IMR-90 (cell line): ENCODE measurements around the gene ITM2C. TPM values are rescaled to one million over a fixed set of nuclear protein-coding genes. Genes with fewer than 3 reads are reported as not detected.

ENCODE experiments used
- ATAC-seq: fragments of 200-7000 bp; cut with Tn5 transposase; 2 replicates; pipeline ENCODE4 v1.9.1; 2020; ENCODE audit warnings: low read depth, mild to moderate bottlenecking, moderate library complexity
- BruUV-seq: library from RNA; stranded (reverse); fragments of 400-500 nt; replicated peaks from 2 replicates; lab custom pipeline; 2021; lab: Mats Ljungman, UMichigan
- CTCF ChIA-PET: fragments of 300-600 bp; formaldehyde crosslinking; extraction: SDS; loops from one replicate; lab custom pipeline; 2021; ENCODE audit warnings: antibody characterized with exemption; lab: Yijun Ruan, JAX
- POLR2A ChIA-PET: fragments of 300-600 bp; sonication (Branson Sonifier 250); formaldehyde crosslinking; loops from one replicate; lab custom pipeline; 2022; ENCODE audit warnings: antibody characterized with exemption; ENCODE audit not compliant: unreplicated experiment; lab: Charles Lee
- DNase-seq: peaks from one replicate; pipeline ENCODE4 v3.0.0; 2013
- H2AFZ ChIP-seq: replicated peaks from 2 replicates; pipeline ENCODE3; 2013; ENCODE audit warnings: low read length, mild to moderate bottlenecking; ENCODE audit not compliant: poor library complexity
- H2AK5ac ChIP-seq: 2 replicates; pipeline ENCODE4 v1.6.1; 2013; ENCODE audit warnings: low read depth, low read length, inconsistent platforms
- H2AK9ac ChIP-seq: replicated peaks from 2 replicates; pipeline ENCODE3; 2013; ENCODE audit warnings: mild to moderate bottlenecking, low read depth, low read length, moderate library complexity; ENCODE audit not compliant: poor library complexity
- H2BK120ac ChIP-seq: 2 replicates; pipeline ENCODE4 v1.6.1; 2013; ENCODE audit warnings: low read depth, low read length, inconsistent platforms
- H2BK15ac ChIP-seq: 3 replicates; pipeline ENCODE4 v1.6.1; 2013; ENCODE audit warnings: low read depth, low read length, inconsistent platforms
- H2BK20ac ChIP-seq: 2 replicates; pipeline ENCODE4 v1.6.1; 2013; ENCODE audit warnings: low read depth, mild to moderate bottlenecking, inconsistent platforms, low read length, moderate library complexity
- H2BK5ac ChIP-seq: 2 replicates; pipeline ENCODE4 v1.6.1; 2013; ENCODE audit warnings: mild to moderate bottlenecking, low read depth, low read length, inconsistent platforms; ENCODE audit not compliant: poor library complexity, severe bottlenecking
- H3K14ac ChIP-seq: replicated peaks from 2 replicates; pipeline ENCODE4 v1.6.1; 2013; ENCODE audit warnings: low read depth, low read length, inconsistent platforms
- H3K18ac ChIP-seq: 2 replicates; pipeline ENCODE4 v1.6.1; 2013; ENCODE audit warnings: low read depth, low read length, control low read depth
- H3K23ac ChIP-seq: 2 replicates; pipeline ENCODE4 v1.6.1; 2013; ENCODE audit warnings: low read depth, low read length, inconsistent platforms
- H3K27ac ChIP-seq: 2 replicates; pipeline ENCODE4 v1.5.1; 2013; ENCODE audit warnings: mild to moderate bottlenecking, control low read depth, low read length; ENCODE audit not compliant: insufficient read depth
- H3K27me3 ChIP-seq: 2 replicates; pipeline ENCODE4 v1.6.1; 2013; ENCODE audit warnings: low read length; ENCODE audit not compliant: control insufficient read depth, insufficient read depth
- H3K36me3 ChIP-seq: 2 replicates; pipeline ENCODE4 v1.6.1; 2013; ENCODE audit warnings: low read length, mixed read lengths; ENCODE audit not compliant: control insufficient read depth, insufficient read depth
- H3K4ac ChIP-seq: 2 replicates; pipeline ENCODE4 v1.6.1; 2013; ENCODE audit warnings: low read depth, low read length, inconsistent platforms
- H3K4me1 ChIP-seq: 2 replicates; pipeline ENCODE4 v1.6.1; 2013; ENCODE audit warnings: low read length, mixed read lengths; ENCODE audit not compliant: control insufficient read depth, insufficient read depth
- H3K4me2 ChIP-seq: 2 replicates; pipeline ENCODE4 v1.6.1; 2013; ENCODE audit warnings: low read depth, mild to moderate bottlenecking, control low read depth, low read length, moderate library complexity
- H3K4me3 ChIP-seq: 2 replicates; pipeline ENCODE4 v1.5.1; 2013; ENCODE audit warnings: low read depth, mild to moderate bottlenecking, control low read depth, low read length, moderate library complexity; ENCODE audit not compliant: insufficient read depth
- H3K56ac ChIP-seq: 2 replicates; pipeline ENCODE4 v1.6.1; 2013; ENCODE audit warnings: low read length, inconsistent platforms; ENCODE audit not compliant: insufficient read depth; ENCODE audit errors: extremely low read depth
- H3K79me1 ChIP-seq, 2 experiments: 2 replicates each; pipeline ENCODE4 v1.6.1; 2013; ENCODE audit warnings: low read length in 2 of 2, inconsistent platforms in 1 of 2, low read depth in 1 of 2
- H3K9ac ChIP-seq: 2 replicates; pipeline ENCODE4 v1.6.1; 2013; ENCODE audit warnings: low read depth, low read length, control low read depth
- H3K9me1 ChIP-seq: 2 replicates; pipeline ENCODE4 v1.6.1; 2013; ENCODE audit warnings: low read length, inconsistent platforms; ENCODE audit not compliant: insufficient read depth
- H3K9me3 ChIP-seq: 2 replicates; pipeline ENCODE4 v1.6.1; 2013; ENCODE audit warnings: low read length; ENCODE audit not compliant: control insufficient read depth, insufficient read depth
- H4K20me1 ChIP-seq: 2 replicates; pipeline ENCODE4 v1.6.1; 2013; ENCODE audit warnings: low read length, inconsistent platforms; ENCODE audit not compliant: insufficient read depth
- H4K5ac ChIP-seq: 2 replicates; pipeline ENCODE4 v1.6.1; 2013; ENCODE audit warnings: mild to moderate bottlenecking, low read depth, low read length, control low read depth
- H4K8ac ChIP-seq, 2 experiments: 2 replicates each; pipeline ENCODE4 v1.6.1; 2013; ENCODE audit warnings: low read depth in 2 of 2, low read length in 2 of 2, control low read depth in 1 of 2, inconsistent platforms in 1 of 2
- H4K91ac ChIP-seq: 2 replicates; pipeline ENCODE4 v1.6.1; 2013; ENCODE audit warnings: low read depth, low read length, inconsistent platforms; ENCODE audit not compliant: insufficient read depth
- BHLHE40 ChIP-seq: fragments of 150-350 bp; IDR thresholded peaks from 2 replicates; pipeline ENCODE4 v1.6.1; 2016; ENCODE audit warnings: mild to moderate bottlenecking, low read depth, low read length
- CTCF ChIP-seq: conservative IDR thresholded peaks from 2 replicates; pipeline ENCODE4 v1.5.1; 2012; ENCODE audit warnings: mild to moderate bottlenecking, low read depth, low read length, improper control_type of control experiment
- ELK1 ChIP-seq: fragments of 150-350 bp; IDR thresholded peaks from 2 replicates; pipeline ENCODE4 v1.6.1; 2016; ENCODE audit warnings: low read depth, mild to moderate bottlenecking, low read length, moderate library complexity, borderline replicate concordance
- FOS ChIP-seq: fragments of 150-350 bp; IDR thresholded peaks from 2 replicates; pipeline ENCODE4 v1.6.1; 2016; ENCODE audit warnings: low read depth, low read length
- MAFK ChIP-seq: IDR thresholded peaks from 2 replicates; pipeline ENCODE4 v1.6.1; 2012; ENCODE audit warnings: low read depth, low read length, improper control_type of control experiment
- MAZ ChIP-seq: IDR thresholded peaks from 2 replicates; pipeline ENCODE4 v1.6.1; 2012; ENCODE audit warnings: low read depth, mild to moderate bottlenecking, low read length, improper control_type of control experiment, moderate library complexity, borderline replicate concordance
- MXI1 ChIP-seq: IDR thresholded peaks from 2 replicates; pipeline ENCODE4 v1.6.1; 2012; ENCODE audit warnings: low read depth, mild to moderate bottlenecking, low read length, moderate library complexity, borderline replicate concordance
- POLR2A ChIP-seq: IDR thresholded peaks from 2 replicates; pipeline ENCODE4 v1.6.1; 2012; ENCODE audit warnings: mild to moderate bottlenecking, low read depth, low read length
- RAD21 ChIP-seq: IDR thresholded peaks from 2 replicates; pipeline ENCODE4 v1.6.1; 2012; ENCODE audit warnings: low read length, improper control_type of control experiment
- RCOR1 ChIP-seq: IDR thresholded peaks from 2 replicates; pipeline ENCODE4 v1.6.1; 2012; ENCODE audit warnings: mild to moderate bottlenecking, low read length, improper control_type of control experiment; ENCODE audit not compliant: insufficient replicate concordance
- RFX5 ChIP-seq: IDR thresholded peaks from 2 replicates; pipeline ENCODE4 v1.8.0; 2012; ENCODE audit warnings: low read depth, mild to moderate bottlenecking, low read length, moderate library complexity
- WGBS, 2 experiments: methylation state at CpG; one replicate each; pipeline versions ENCODE4 v1.1.5 to v1.1.7; 2013; ENCODE audit warnings: missing lambda C conversion rate in 2 of 2; ENCODE audit not compliant: insufficient read length in 1 of 2; ENCODE audit errors: extremely low coverage in 2 of 2; 5-methylcytosine and 5-hydroxymethylcytosine counted together
- dilution Hi-C: fragments of 300-500 bp; cut with HindIII; formaldehyde crosslinking; loops from one replicate; pipeline ENCODE4 v1.14.3; 2018; ENCODE audit warnings: low sequenced_read_pairs; ENCODE audit not compliant: unreplicated experiment
- in situ Hi-C: fragments of 300-500 bp; cut with MboI; formaldehyde crosslinking; loops from 3 replicates; pipeline ENCODE4 v1.14.3; 2019; ENCODE audit warnings: low sequenced_read_pairs, inconsistent platforms, mixed read lengths
- intact Hi-C: fragments of 100-400 bp; cut with micrococcal nuclease; formaldehyde crosslinking; loops from 2 replicates; pipeline ENCODE4 v1.10.0; 2022
- polyA plus RNA-seq, 3 experiments: library from polyadenylated mRNA; depleted of rRNA; stranded (reverse); fragments of >200 nt; gene quantifications; 2 replicates each; pipeline ENCODE4 v1.2.3, GENCODE V29; 2012; ENCODE audit warnings: low replicate concordance in 1 of 3
- total RNA-seq: library from RNA; depleted of rRNA; stranded (reverse); fragments of >200 nt; gene quantifications from 2 replicates; pipeline ENCODE4 v1.2.3, GENCODE V29; 2012

Gene ITM2C
- total and polyA plus RNA-seq, 2 of the 4 experiments (the other 2 are of a cell fraction) = 46.8 to 274 TPM

- TF ChIP-seq MAFK = no peak
These were observed 37.6 kb downstream of the ITM2C start (continued) for GRCh38 chr2:230902180-230902899.

- no peak overlapping the region for H2BK15ac ChIP-seq
- H3K27me3 ChIP-seq = peaks cover 23% of the 10 kb centered on the region
- DNase-seq = no peak
- no peak overlapping the region for H4K91ac ChIP-seq
- H3K4me3 ChIP-seq = no peak overlapping the region
- no peak overlapping the region for H3K56ac ChIP-seq
- POLR2A ChIA-PET = interaction anchor here (0.6 kb wide), 1 partner anchor 8 kb away, joined by 3 read pairs; no protein-coding TSS in a partner anchor
- H3K36me3 ChIP-seq = no peaks in the 10 kb centered on the region
- H2BK20ac ChIP-seq = no peak overlapping the region
- dilution Hi-C loops = no loop called here
- in situ Hi-C loops = loop anchor here (5.0 kb wide), 1 partner anchor 84 kb away; no protein-coding TSS in a partner anchor
- no peak overlapping the region for H2AK9ac ChIP-seq
- H2BK5ac ChIP-seq = no peak overlapping the region
- no peak overlapping the region for H3K27ac ChIP-seq
- no peaks in the 10 kb centered on the region for H3K79me1 ChIP-seq
- H3K14ac ChIP-seq = no peak overlapping the region
- H3K4me2 ChIP-seq = no peak overlapping the region
- H3K9ac ChIP-seq = no peak overlapping the region
- H2AK5ac ChIP-seq = no peak overlapping the region
- H4K5ac ChIP-seq = no peak overlapping the region
- peaks cover 4% of the 10 kb centered on the region; the same call in 1 of the 2 replicates for H3K4me1 ChIP-seq
- intact Hi-C loops = loop anchor here (2.0 to 10.0 kb wide), 3 partner anchors 79 to 551 kb away; no protein-coding TSS in a partner anchor
- no peak overlapping the region for H3K23ac ChIP-seq
- no peak overlapping the region for H3K4ac ChIP-seq
- H2AFZ ChIP-seq = no peak overlapping the region
- CTCF ChIA-PET = interaction anchor here (0.6 to 1.9 kb wide), 5 partner anchors 79 to 86 kb away, joined by 3 to 10 read pairs (median 4); no protein-coding TSS in a partner anchor
- no peak overlapping the region for H4K8ac ChIP-seq
- no peak overlapping the region for H2BK120ac ChIP-seq
- no peak for ATAC-seq
- H3K9me3 ChIP-seq = no peaks in the 10 kb centered on the region
- 87% methylated on average over 13 of the region's 19 CpGs; no CpG with 5 or more reads in 1 of the 2 experiments for WGBS, 2 experiments
- BruUV-seq = no TSS peak
- H4K20me1 ChIP-seq = no peaks in the 10 kb centered on the region
- H3K18ac ChIP-seq = no peak overlapping the region
- peaks cover 9% of the 10 kb centered on the region for H3K9me1 ChIP-seq
- TF ChIP-seq MAFK = no peak
- TF ChIP-seq ELK1 = no peak
- no peak for TF ChIP-seq RFX5
- no peak for TF ChIP-seq RCOR1
- TF ChIP-seq MXI1 = no peak
- no peak for TF ChIP-seq POLR2A
- no peak for TF ChIP-seq BHLHE40
- no peak for TF ChIP-seq CTCF
- no peak for TF ChIP-seq FOS
- no peak for TF ChIP-seq RAD21
- TF ChIP-seq MAZ = no peak
These were observed 38.7 kb downstream of the ITM2C start for GRCh38 chr2:230903231-230904150.
